Brain microvascular endothelial cell (primary cell): Measurements from ENCODE around the gene OCSTAMP.

Experiments
- DNase-seq: peaks from one replicate; pipeline ENCODE4 v3.0.0-alpha.2; 2020
- H3K27ac ChIP-seq: fragments of 250-450 bp; sonication (Bioruptor Pico); 2 replicates; pipeline ENCODE4 v1.5.1; 2020; ENCODE audit warnings: mild to moderate bottlenecking, moderate library complexity
- H3K27me3 ChIP-seq: fragments of 250-450 bp; sonication (Bioruptor Pico); replicated peaks from 2 replicates; pipeline ENCODE4 v1.5.1; 2020; ENCODE audit warnings: mild to moderate bottlenecking
- H3K36me3 ChIP-seq: fragments of 250-450 bp; sonication (Bioruptor Pico); replicated peaks from 2 replicates; pipeline ENCODE4 v1.5.1; 2020; ENCODE audit warnings: mild to moderate bottlenecking
- H3K4me3 ChIP-seq: 2 replicates; pipeline ENCODE4 v1.5.1; 2011; ENCODE audit warnings: low read depth, mild to moderate bottlenecking, control low read depth, low read length, moderate library complexity
- CTCF ChIP-seq: IDR thresholded peaks from 2 replicates; pipeline ENCODE4 v1.5.1; 2011; ENCODE audit warnings: low read depth, mild to moderate bottlenecking, moderate library complexity, low read length, control low read depth, inconsistent platforms; ENCODE audit errors: missing control alignments
- in situ Hi-C: cut with HindIII; loops from 2 replicates; pipeline ENCODE4 v1.10.0; 2017; ENCODE audit warnings: low sequenced_read_pairs, low pct_ligation_motif_present

Gene OCSTAMP

GRCh38 chr20:46501337-46501942 is 49.0 kb downstream of the OCSTAMP start:
- DNase-seq, result no peak
- in situ Hi-C loops, result no loop called here
- no peaks in the 10 kb centered on the region for H3K27me3 ChIP-seq

DNA sequence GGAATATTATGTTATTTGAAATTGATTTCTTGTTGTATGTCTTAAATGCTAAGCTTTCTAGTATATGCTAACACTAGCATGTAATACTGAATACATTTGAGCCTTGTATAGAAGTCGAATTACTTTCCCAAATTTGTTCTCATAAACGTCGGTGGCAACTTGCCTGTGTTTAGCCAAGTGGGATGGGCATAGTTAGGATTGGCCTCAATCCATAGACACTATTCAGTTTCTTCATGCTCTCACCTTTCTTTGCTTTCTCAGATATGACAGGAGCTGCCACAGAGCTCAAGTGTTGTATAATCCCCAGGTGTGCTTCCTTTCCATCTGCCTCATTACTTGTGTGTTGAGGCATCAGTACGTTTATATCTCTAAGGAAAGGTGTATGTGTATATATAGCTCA is 56.4 kb downstream of the OCSTAMP start:
- H3K36me3 ChIP-seq, result no peaks in the 10 kb centered on the region
- TF ChIP-seq CTCF, result no peak
- H3K27me3 ChIP-seq, result no peaks in the 10 kb centered on the region
- H3K27ac ChIP-seq, result no peak overlapping the region
- DNase-seq, result no peak
- in situ Hi-C loops, result no loop called here
- no peak overlapping the region for H3K4me3 ChIP-seq

More at GRCh38 chr20:46501337-46501942, 49.0 kb downstream of the OCSTAMP start:
- no peak overlapping the region for H3K4me3 ChIP-seq
- TF ChIP-seq CTCF, result no peak
- no peaks in the 10 kb centered on the region for H3K36me3 ChIP-seq
- H3K27ac ChIP-seq, result no peak overlapping the region

- H3K4me3 ChIP-seq, result no peak overlapping the region
- in situ Hi-C loops, result no loop called here
- no peak for TF ChIP-seq CTCF
- DNase-seq, result no peak
- H3K27me3 ChIP-seq, result no peaks in the 10 kb centered on the region
- H3K36me3 ChIP-seq, result no peaks in the 10 kb centered on the region
- H3K27ac ChIP-seq, result no peak overlapping the region
Measured at GRCh38 chr20:46491354-46491753, 59.1 kb downstream of the OCSTAMP start.
